Heart left ventricle (tissue), 13 donors: Measurements from ENCODE around the gene ARMC5.

ENCODE experiments used
- CTCF ChIP-seq, 12 donors: fragments of 200-600 bp; sonication (generic) in 4 of 12; IDR thresholded peaks; one replicate each; pipeline versions ENCODE4 v1.5.0 to v1.8.0; 2018 to 2022; ENCODE audit warnings: antibody characterized with exemption in 12 of 12, mild to moderate bottlenecking in 5 of 12
- POLR2A ChIP-seq, 2 donors: fragments of 450-650 bp; IDR thresholded peaks; one replicate each; pipeline ENCODE4 v1.6.1; 2017; ENCODE audit warnings: antibody characterized with exemption in 2 of 2, mild to moderate bottlenecking in 2 of 2, moderate library complexity in 2 of 2
- donor health status: ischemic (EF 13 %, LVEDD 7.1; RV severe dilation, severe dysfunction).
- donor health status: DM: no; HTN: yes; CAD: no.
- donor health status: DM: no; HTN: no; CAD: no.
- donor health status: ischemic (EF 25% LVEDD 6.9; RV normal size, moderate dysfunction).
- donor health status: ischemic (EF 25% LVEDD 5.7; RV mildly dilated, moderate dysfunction).
- donor health status: ischemic (EF 35%, LVEDD 5.7; RV mildly dilated, moderate dysfunction).
- donor health status: nonischemic (EF 11% LVEDD 7.7; RV severe dilation, severe dysfunction).
- donor health status: DM: yes; HTN: yes; CAD: no.
- donor health status: PGD.
- donor health status: ischemic (EF 29% LVEDD 5.4; RV normal size, mild dysfunction).
- donor health status: nonischemic (EF 23%, LVEDD 6.1; RV moderate dilation, normal function).

GRCh38 chr16:31413943-31414342 lies 45.4 kb upstream of the ARMC5 start:
- no peak for TF ChIP-seq POLR2A (IDR thresholded peaks at IDR 0.05)
- TF ChIP-seq CTCF (IDR thresholded peaks at IDR 0.05) = no peak
